Measurements from ENCODE around the gene SLC25A1.

The SLC25A1 gene

DNA sequence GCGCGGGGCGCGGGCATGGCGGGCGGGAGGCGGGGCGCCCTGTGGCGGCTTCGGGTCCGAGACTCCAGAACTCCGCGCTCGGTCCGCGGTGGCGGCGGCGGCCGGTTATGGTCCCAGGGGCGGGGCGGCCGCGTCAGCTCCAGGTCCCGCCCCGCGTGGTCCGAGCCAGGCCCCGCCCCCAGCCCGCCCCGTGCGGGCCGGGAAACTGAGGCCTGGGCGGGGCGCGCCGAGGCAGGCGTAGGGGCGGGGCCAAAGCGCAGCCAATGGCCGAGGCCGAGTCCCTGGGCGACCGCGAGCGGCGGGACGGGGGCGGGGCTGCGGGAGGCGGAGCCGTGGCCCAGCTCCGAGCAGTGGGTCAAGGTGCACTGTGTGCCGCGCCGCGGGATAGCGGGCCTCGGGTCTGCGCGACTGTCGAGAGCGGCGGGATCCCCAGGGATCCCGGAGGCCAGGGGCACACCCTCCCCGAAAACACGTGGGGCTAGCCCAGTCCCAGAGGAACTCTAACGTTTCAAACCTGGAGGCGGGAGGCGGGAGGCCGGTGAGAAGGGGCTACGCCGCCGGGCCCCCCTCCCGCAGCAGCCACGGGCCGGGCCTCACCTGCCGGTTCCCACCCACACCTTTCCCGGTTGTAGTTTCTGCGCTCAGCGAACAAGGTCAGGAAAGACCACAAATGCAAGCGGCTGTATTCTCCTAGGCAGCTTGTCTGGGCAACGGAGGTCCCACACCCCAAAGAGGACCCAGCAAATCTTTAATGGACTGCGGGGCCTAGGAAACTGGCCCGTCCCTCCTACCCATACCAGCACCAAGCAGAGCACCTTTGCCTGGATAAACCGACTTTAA lies at the start of gene SLC25A1:
SLC25A1 (minus strand) TSS at position 80 of the 840 bp plus-strand sequence; CDS start at position 17, 63 bp downstream.
- DNase-seq: peak in 13 of 14 donors; percentile 52 to 91 (median 78)

- peak in 3 of 14 donors; percentile 3 to 11 (median 8) for DNase-seq
Observed at GRCh38 chr22:19228179-19228578, 49.6 kb upstream of the SLC25A1 start.

GRCh38 chr22:19226428-19226827 lies 47.9 kb upstream of the SLC25A1 start:
- DNase-seq: no peak

- DNase-seq: no peak
Observed at GRCh38 chr22:19225560-19225959, 47.0 kb upstream of the SLC25A1 start.

DNA sequence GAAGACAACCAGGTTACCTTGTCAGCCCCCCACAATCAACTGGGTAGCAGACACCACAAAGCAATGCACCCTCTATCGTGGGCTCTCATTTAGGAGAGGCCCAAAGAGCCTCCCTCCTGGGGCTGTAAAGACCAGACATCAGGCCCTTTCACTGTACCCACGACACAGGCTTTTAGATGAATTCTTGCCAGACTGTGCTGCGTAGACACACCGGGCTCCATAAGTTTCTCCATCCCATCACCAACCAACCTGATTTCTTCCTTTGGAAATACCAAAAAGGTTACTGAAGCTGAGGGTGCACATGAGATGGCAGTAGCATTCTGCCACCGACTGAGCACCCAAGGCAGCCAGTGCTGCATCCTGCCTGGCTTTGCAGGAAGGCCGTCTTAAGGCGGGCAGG lies 46.4 kb upstream of the SLC25A1 start:
- no peak for DNase-seq

GRCh38 chr22:19224557-19224956 lies 46.0 kb upstream of the SLC25A1 start:
- DNase-seq: no peak

- DNase-seq: no peak
Observed at GRCh38 chr22:19223617-19224016, 45.1 kb upstream of the SLC25A1 start.

GRCh38 chr22:19223110-19223509 lies 44.6 kb upstream of the SLC25A1 start:
- DNase-seq: no peak

DNA sequence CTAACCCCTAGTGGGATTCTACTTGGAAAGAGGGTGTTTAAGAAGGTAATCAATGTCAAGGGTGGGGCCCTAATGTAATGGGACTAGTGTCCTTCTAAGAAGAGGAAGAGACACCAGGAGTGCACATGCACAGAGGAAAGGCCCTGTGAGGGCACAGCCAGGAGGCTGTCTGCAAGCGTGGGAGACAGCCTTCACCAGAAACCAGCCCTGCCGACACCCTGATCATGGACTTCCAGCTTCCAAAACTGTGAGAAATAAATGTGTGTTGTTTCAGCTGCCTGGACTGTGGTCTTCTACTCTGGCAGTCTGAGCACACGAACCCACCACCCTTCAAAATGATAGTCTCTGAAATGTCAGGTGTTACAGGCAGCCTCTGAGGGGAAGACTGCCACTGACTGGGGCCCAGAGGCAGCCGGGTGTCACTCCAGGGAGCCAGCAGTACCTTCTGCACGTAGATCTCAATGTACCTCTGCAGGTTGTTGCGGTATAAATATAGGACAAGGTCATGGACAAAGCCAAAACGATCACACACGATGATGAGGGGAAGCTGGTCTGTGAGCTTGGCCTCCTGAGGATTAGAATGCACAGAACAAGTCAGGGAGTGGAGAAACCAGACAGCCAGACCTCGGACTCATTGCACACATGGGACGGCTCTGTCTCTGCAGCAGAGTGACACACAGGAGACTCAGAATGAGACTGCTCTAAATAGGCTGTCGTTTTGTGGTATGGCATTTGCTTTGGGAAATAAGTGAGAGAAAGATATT lies 43.9 kb upstream of the SLC25A1 start:
- DNase-seq: no peak

DNA sequence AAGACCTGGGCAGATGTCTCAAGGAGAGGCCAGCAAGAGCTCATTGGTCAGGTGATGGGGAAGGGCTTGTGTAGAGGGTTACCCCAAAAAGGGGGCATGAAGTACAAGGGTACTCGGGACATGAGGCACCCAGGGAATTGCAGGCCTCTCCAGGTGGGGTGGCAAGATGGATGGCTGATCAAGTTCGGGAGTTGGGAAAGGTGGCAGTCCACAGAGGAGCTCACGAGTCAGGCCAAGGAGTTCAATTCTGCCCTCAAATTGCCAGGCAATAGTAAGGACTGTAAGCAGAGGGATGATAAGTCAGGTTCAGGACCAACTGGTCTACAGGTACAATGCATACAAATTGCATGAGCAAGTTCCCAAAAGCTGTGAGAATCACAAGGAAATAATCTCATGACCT lies 42.3 kb upstream of the SLC25A1 start:
- no peak for DNase-seq

GRCh38 chr22:19218541-19219233 lies 40.2 kb upstream of the SLC25A1 start:
- DNase-seq: no peak

DNA sequence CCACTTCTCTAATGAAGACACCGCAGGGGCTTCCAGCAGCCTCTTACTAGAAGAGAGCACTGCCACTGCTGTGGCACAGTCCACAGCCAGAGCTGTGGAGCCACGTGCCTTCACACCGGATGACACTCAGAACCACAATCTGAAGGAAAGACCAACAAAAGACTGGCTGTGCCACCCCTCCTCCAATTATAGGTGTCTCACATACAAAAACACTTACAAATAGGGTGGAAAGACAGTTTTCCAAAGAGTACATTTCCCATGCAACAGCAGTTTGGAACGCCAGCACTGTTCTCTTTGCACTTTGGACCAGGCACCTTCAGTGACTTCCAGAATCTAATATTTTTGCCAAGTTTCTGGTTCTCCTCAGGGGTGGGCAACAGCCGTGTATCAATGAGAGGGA lies 38.0 kb upstream of the SLC25A1 start:
- DNase-seq: no peak

DNA sequence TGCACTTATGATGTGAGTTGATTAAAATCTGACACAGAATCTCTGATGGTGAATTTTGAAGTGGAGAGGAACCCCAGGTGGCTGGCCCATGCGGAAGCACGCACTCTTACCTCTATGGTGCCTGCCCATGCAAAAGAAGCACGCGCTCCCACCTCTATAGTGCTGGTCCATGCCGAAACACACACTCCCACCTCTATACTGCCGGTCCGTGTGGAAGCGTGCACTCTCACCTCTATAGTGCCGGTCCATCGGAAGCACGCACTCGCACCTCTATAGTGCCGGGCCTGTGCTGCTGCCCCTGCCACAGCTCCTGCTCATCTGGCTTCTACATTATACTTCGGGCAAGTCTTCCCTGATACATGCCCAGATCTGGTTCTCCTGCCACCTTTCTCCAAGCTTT lies 36.8 kb upstream of the SLC25A1 start:
- no peak for DNase-seq

- DNase-seq: peak in 1 of 14 donors; percentile 7
Observed at GRCh38 chr22:19214078-19214473, 35.5 kb upstream of the SLC25A1 start.

- peak in 2 of 14 donors; percentile 7 to 33 for DNase-seq
Observed at GRCh38 chr22:19213442-19214077, 35.0 kb upstream of the SLC25A1 start.

GRCh38 chr22:19213001-19213400 lies 34.5 kb upstream of the SLC25A1 start:
- no peak for DNase-seq

DNA sequence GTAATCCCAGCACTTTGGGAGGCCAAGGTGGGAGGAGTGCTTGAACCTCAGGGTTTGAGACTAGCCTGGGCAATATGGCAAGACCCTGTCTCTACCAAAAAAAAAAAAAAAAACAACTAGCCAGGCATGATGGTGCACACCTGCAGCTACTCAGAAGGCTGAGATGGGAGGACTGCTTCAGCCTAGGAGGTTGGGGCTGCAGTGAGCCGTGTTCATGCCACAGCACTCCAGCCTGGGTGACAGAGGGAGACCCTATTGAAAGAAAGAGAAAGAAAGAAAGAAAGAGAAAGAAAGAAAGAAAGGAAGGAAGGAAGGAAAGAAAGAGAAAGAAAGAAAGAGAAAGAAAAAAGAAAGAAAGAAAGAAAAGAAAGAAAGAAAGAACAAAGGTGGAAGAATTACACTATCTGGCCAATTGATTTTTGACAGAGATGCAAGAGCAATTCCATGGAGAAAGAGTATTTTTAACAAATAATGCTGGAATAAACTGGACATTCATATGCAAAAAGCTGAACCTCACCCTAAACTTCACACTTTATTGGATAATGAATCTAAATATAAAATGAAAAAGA lies 33.9 kb upstream of the SLC25A1 start:
- no peak for DNase-seq

GRCh38 chr22:19210188-19210587 lies 31.7 kb upstream of the SLC25A1 start:
- DNase-seq: no peak

GRCh38 chr22:19208287-19208847 lies 29.8 kb upstream of the SLC25A1 start:
- DNase-seq: no peak

- no peak for DNase-seq
Observed at GRCh38 chr22:19207884-19208283, 29.3 kb upstream of the SLC25A1 start.

- DNase-seq: no peak
Observed at GRCh38 chr22:19207401-19207808, 28.9 kb upstream of the SLC25A1 start.

GRCh38 chr22:19206287-19206686 lies 27.8 kb upstream of the SLC25A1 start:
- no peak for DNase-seq

Measured in C1 segment of cervical spinal cord (tissue), 14 donors.